Measurements from ENCODE around the gene ANGPT4.

The ANGPT4 gene

DNA sequence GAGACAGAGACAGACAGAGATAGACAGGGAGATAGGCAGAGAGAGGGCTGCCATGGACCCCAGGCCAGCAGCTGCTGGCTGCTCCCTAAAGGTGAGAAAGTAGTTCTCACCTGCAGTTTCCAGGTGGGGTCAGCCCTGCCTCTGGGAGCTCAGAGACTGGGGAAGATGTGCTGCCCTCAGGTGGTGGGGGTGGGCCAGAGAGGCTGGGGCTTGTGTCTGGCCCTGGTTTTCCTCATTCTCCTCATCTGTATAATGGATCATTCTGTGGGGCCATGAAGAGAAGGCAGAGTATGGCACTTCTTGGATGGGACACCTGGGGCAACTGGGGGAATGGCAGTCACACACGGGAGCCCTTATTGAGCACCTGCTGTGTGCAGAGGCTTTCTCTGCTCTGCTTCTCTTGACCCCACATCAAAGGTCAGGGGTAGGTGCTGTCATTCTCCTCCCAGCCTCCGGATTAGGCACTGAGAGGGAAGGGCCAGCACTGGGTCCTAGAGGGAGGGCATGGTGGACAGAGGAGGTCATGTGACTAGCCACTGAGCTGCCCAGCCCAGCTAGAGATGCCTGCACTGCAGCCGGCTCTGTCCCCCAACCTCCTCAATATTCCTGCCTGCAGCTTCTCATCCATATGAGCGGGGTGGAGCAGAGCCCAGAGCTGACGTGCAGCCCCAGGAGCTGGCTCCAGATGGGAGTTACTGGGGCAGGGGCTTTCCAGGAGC is 4.1 kb downstream of the ANGPT4 start:
- H3K4me3 ChIP-seq (ENCODE audit: low read depth, low read length) = no peak overlapping the region
- CTCF ChIA-PET = no interaction called here
- TF ChIP-seq, protein P1, sequence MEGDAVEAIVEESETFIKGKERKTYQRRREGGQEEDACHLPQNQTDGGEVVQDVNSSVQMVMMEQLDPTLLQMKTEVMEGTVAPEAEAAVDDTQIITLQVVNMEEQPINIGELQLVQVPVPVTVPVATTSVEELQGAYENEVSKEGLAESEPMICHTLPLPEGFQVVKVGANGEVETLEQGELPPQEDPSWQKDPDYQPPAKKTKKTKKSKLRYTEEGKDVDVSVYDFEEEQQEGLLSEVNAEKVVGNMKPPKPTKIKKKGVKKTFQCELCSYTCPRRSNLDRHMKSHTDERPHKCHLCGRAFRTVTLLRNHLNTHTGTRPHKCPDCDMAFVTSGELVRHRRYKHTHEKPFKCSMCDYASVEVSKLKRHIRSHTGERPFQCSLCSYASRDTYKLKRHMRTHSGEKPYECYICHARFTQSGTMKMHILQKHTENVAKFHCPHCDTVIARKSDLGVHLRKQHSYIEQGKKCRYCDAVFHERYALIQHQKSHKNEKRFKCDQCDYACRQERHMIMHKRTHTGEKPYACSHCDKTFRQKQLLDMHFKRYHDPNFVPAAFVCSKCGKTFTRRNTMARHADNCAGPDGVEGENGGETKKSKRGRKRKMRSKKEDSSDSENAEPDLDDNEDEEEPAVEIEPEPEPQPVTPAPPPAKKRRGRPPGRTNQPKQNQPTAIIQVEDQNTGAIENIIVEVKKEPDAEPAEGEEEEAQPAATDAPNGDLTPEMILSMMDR (IDR thresholded peaks at IDR 0.05; ENCODE audit: insufficient read depth, low read length, missing control alignments) = no peak
- no peak for DNase-seq (ENCODE audit: low read depth, low spot score)
- POLR2A ChIA-PET = no interaction called here

DNA sequence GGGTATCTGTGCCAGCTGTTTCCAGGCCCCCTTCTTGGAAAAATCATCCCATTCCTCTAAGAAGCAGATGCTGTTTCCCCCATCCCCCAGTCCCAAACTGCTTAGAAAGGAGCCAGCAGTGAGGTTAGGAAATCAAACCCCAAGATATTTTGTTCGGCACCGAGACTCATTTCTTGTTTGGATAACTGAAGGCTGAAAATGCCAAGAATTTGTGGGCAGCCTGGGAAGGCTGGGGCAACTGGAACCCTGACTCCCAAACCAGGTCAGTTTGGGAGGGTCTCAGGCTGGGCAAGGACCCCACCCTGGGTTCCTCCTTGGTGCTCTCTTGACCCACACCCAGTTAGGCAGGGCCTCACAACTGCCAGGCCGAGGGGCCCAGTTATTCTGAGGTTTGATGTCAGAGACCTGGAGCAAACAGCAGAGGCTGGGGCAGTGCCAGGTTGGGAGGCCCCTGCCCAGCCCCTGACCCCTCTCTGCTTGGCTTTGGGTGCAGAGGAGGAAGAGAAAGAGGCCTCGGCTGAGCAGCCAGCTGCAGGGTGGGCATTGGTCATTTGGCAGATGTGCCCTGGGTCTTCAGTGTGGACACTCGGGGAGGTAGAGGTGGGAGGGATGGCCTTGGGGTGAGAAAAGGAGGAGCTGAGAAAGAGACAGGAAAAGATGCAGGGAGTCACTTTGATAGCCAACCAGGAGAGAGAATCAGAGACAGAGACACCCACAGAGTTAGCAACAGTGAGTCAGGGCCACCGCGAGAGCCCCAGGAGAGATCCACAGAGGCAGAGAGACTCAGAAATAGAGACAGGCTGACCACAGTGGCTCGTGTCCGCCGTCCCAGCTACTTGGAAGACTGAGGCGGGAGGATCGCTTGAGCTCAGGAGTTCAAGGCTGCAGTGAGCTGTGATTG is 5.0 kb downstream of the ANGPT4 start:
- ChIA-PET POLR2A (no interaction called here), CTCF (no interaction called here)
- H3K4me3 ChIP-seq (ENCODE audit: low read depth, low read length) = no peak overlapping the region
- DNase-seq (ENCODE audit: low read depth, low spot score) = peak; percentile 17
- TF ChIP-seq, protein P1 (IDR thresholded peaks at IDR 0.05; ENCODE audit: insufficient read depth, low read length, missing control alignments) = no peak

DNA sequence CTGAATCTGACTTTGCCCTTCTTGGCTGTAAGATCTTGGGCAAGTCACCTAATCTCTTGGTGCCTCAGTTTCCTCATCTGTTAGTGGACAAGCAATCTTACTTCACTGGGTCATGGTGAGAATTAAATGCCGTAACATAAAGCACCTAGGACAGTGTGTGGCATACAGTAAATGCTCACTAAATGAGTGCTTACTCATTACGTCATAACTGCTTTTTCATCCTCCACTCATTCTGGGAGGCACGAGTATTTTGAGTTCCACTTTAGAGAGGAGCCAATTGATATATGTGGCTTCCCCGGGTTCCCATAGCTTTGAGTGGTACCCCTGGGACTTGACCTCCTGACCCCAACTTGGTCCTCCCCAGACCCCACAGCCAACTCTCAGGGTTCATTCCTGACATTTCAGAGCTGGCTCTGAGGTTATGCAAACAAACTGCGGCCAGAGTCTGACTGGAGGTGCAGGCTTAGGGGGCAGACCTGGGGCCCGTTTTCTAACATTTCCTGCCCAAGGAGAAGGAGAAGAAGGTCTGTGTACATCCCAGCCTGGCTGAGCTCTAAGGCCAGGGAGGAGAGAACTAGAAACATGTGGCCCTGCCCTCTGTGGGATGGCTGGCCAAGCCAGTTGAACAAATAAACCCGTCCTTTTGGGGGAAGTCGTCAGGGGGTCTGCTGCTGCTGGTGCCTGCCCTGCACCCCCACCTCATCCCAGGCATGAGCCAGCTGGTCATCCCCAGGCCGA is 5.8 kb downstream of the ANGPT4 start:
- TF ChIP-seq, protein P1 (IDR thresholded peaks at IDR 0.05; ENCODE audit: insufficient read depth, low read length, missing control alignments) = no peak
- CTCF ChIA-PET = no interaction called here
- POLR2A ChIA-PET = no interaction called here
- DNase-seq (ENCODE audit: low read depth, low spot score) = no peak
- H3K4me3 ChIP-seq (ENCODE audit: low read depth, low read length) = no peak overlapping the region

DNA sequence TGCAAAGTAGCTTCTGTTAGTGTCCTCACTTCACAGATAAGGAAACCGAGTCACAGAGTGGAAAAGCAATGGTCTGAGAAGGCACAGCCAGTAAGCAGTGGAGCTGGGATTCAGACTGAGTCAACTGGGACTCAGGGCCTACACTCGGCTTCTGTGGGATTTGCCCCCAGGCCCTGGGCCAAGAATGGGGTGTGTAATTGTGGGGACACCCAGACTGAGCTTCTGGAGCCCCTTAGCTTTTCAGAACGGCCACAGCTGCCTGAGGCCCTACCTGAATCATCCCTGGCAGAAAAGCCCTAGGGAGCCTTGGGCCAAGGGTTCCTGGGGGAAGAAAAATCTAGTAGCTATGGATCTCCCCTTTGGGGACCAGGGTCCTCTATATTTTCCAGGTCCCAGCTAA is 6.5 kb downstream of the ANGPT4 start:
- TF ChIP-seq, protein P1 (IDR thresholded peaks at IDR 0.05; ENCODE audit: insufficient read depth, low read length, missing control alignments) = no peak
- H3K4me3 ChIP-seq (ENCODE audit: low read depth, low read length) = no peak overlapping the region
- ChIA-PET CTCF (no interaction called here), POLR2A (no interaction called here)
- DNase-seq (ENCODE audit: low read depth, low spot score) = no peak

DNA sequence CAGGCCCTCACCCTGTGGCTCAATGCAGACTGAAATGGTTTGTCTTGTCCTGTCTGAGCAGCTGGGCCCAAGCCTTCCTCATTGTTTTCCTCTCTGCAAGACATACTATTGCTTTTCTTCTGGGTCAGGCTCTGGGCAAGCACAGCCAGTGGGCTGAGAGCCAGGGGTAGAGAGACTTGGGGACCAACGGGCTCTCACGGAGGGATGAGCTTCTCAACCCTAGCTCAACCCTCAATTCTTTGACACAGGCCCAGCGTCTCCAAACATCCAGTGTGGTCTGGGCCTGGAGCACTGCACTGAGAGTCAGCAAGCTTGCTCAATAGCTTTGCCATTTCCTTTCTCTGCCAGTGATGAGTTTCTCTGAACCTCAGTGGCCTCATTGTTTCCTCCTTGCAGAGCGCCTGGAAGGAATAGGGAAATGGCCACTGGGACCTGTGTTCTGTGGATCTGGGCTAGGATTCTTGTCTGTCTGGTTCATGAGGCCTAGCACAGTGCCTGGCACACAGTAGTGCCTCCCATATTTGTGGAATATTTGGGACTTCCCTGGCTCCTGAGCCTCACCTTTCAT is 9.3 kb downstream of the ANGPT4 start:
- TF ChIP-seq, protein P1 (IDR thresholded peaks at IDR 0.05; ENCODE audit: insufficient read depth, low read length, missing control alignments) = no peak
- ChIA-PET CTCF (no interaction called here), POLR2A (no interaction called here)
- no peak overlapping the region for H3K4me3 ChIP-seq (ENCODE audit: low read depth, low read length)
- DNase-seq (ENCODE audit: low read depth, low spot score) = no peak
